ENCODE results near the gene MISFA.

DNA sequence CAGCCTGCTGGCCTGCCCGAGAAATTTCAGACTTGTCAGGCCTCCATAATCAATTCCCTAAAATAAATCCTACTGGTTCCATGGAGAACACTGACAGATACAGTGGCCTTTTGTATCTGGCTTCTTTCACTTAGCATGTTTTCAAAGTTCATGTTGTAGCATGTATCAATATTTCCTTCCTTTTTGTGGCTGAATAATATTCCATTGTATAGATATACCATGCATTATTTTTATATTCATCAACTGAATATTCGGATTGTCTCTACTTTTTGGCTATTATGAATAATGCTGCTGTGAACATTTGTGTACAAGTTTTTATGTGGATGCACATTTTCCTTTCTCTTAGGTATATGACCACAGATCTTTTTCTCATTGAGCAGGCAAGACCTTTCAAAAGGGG lies 24.1 kb downstream of the MISFA start:
- TF ChIP-seq, protein P1, sequence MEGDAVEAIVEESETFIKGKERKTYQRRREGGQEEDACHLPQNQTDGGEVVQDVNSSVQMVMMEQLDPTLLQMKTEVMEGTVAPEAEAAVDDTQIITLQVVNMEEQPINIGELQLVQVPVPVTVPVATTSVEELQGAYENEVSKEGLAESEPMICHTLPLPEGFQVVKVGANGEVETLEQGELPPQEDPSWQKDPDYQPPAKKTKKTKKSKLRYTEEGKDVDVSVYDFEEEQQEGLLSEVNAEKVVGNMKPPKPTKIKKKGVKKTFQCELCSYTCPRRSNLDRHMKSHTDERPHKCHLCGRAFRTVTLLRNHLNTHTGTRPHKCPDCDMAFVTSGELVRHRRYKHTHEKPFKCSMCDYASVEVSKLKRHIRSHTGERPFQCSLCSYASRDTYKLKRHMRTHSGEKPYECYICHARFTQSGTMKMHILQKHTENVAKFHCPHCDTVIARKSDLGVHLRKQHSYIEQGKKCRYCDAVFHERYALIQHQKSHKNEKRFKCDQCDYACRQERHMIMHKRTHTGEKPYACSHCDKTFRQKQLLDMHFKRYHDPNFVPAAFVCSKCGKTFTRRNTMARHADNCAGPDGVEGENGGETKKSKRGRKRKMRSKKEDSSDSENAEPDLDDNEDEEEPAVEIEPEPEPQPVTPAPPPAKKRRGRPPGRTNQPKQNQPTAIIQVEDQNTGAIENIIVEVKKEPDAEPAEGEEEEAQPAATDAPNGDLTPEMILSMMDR (IDR thresholded peaks at IDR 0.05) = no peak
- TF ChIP-seq POLR2A (IDR thresholded peaks at IDR 0.05) (no peak), POLR2AphosphoS5 (IDR thresholded peaks at IDR 0.05) (no peak)

Data from prostate gland (tissue), 2 donors.